ENCODE data around the gene CST3.

CST3 gene

DNA sequence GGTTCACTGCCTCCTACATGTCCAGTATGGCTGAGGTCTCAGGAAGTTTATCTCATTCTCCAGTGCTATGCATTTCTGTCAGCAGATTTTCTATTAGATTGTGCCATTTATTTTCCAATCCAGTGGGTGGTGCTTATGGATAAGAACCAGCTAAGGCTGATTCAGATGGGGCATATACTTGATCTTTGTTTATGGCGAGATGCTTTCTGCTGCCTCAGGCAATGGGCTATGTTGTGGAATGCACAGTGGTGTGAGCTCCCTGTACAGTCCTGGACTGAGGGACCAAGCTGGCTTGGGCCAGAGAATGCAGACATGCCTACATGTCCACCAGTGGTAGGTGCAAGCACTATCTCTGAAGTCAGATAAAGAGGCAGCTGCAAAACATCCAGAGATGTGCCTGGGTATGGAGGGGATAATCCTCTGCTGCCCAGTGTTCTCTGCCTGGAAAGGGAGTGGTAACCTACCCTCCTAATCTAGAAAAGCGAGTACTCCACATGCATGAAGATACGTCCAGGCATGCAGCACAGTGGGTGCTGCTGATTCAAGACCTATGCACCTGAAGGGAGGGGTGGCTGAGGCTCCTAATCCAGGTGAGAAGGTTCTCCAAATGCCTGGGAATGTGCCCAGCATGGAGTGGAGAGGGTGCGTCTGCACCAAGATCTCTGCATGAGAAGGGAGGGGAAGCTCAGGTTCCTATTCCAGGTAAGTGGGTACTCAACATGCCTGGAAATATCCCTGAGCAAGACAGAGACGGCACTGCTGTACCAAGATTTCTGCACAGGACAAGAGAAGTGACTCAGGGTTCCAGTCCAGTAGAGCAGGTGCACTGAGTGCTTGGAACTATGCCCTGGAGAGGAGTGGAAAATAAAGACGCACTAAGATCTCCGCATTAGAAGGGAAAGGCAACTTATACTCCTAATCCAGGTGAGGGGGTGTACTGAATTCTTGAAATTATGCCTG lies 41.7 kb upstream of the CST3 start:
- Histone ChIP-seq H3K27ac (replicated peaks) (no peak overlapping the region), H3K27me3 (ENCODE audit: insufficient read depth, poor library complexity, severe bottlenecking) (peaks cover 2% of the 10 kb centered on the region), H3K4me3 (replicated peaks; ENCODE audit: insufficient read depth, low read length) (no peak overlapping the region)
- TF ChIP-seq, protein P1, sequence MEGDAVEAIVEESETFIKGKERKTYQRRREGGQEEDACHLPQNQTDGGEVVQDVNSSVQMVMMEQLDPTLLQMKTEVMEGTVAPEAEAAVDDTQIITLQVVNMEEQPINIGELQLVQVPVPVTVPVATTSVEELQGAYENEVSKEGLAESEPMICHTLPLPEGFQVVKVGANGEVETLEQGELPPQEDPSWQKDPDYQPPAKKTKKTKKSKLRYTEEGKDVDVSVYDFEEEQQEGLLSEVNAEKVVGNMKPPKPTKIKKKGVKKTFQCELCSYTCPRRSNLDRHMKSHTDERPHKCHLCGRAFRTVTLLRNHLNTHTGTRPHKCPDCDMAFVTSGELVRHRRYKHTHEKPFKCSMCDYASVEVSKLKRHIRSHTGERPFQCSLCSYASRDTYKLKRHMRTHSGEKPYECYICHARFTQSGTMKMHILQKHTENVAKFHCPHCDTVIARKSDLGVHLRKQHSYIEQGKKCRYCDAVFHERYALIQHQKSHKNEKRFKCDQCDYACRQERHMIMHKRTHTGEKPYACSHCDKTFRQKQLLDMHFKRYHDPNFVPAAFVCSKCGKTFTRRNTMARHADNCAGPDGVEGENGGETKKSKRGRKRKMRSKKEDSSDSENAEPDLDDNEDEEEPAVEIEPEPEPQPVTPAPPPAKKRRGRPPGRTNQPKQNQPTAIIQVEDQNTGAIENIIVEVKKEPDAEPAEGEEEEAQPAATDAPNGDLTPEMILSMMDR (IDR thresholded peaks at IDR 0.05; ENCODE audit: insufficient read depth, low read length), result no peak
- TF ChIP-seq POLR2AphosphoS5 (IDR thresholded peaks at IDR 0.05; ENCODE audit: low read depth) (no peak), GABPA (IDR thresholded peaks at IDR 0.05; ENCODE audit: low read depth) (no peak), SPI1 (IDR thresholded peaks at IDR 0.05; ENCODE audit: borderline replicate concordance, low read depth) (no peak)
- TF ChIP-seq, protein P2, sequence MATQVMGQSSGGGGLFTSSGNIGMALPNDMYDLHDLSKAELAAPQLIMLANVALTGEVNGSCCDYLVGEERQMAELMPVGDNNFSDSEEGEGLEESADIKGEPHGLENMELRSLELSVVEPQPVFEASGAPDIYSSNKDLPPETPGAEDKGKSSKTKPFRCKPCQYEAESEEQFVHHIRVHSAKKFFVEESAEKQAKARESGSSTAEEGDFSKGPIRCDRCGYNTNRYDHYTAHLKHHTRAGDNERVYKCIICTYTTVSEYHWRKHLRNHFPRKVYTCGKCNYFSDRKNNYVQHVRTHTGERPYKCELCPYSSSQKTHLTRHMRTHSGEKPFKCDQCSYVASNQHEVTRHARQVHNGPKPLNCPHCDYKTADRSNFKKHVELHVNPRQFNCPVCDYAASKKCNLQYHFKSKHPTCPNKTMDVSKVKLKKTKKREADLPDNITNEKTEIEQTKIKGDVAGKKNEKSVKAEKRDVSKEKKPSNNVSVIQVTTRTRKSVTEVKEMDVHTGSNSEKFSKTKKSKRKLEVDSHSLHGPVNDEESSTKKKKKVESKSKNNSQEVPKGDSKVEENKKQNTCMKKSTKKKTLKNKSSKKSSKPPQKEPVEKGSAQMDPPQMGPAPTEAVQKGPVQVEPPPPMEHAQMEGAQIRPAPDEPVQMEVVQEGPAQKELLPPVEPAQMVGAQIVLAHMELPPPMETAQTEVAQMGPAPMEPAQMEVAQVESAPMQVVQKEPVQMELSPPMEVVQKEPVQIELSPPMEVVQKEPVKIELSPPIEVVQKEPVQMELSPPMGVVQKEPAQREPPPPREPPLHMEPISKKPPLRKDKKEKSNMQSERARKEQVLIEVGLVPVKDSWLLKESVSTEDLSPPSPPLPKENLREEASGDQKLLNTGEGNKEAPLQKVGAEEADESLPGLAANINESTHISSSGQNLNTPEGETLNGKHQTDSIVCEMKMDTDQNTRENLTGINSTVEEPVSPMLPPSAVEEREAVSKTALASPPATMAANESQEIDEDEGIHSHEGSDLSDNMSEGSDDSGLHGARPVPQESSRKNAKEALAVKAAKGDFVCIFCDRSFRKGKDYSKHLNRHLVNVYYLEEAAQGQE (IDR thresholded peaks at IDR 0.05; ENCODE audit: insufficient replicate concordance, low read depth), result no peak
- DNase-seq (ENCODE audit: low read depth in 1 of 2, low spot score in 1 of 2), result no peak

DNA sequence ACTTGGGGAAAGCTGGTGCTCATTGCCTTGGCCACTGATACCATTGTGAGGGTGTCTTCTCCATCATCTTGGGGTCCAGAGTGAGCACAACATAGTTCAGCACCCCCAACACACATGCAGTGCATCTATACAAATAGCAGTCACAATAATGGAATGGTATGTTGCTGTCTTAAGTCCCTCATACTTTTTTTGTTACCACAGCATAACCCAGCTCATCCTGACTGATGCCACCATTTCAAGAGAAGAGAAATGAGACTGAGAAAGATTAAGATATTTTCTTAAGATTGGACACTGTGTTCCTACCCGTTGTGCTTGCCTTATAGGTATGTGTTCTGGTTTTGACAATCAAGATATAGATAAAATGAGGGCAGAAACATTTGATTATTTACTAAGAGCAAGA lies 35.5 kb upstream of the CST3 start:
- no peak for DNase-seq (ENCODE audit: low read depth in 1 of 2, low spot score in 1 of 2)
- Histone ChIP-seq H3K27me3 (ENCODE audit: insufficient read depth, poor library complexity, severe bottlenecking) (peaks cover 2% of the 10 kb centered on the region), H3K4me3 (replicated peaks; ENCODE audit: insufficient read depth, low read length) (no peak overlapping the region), H3K27ac (replicated peaks) (no peak overlapping the region)
- TF ChIP-seq, protein P2 (IDR thresholded peaks at IDR 0.05; ENCODE audit: insufficient replicate concordance, low read depth), result no peak
- TF ChIP-seq GABPA (IDR thresholded peaks at IDR 0.05; ENCODE audit: low read depth) (no peak), SPI1 (IDR thresholded peaks at IDR 0.05; ENCODE audit: borderline replicate concordance, low read depth) (no peak), POLR2AphosphoS5 (IDR thresholded peaks at IDR 0.05; ENCODE audit: low read depth) (no peak)
- TF ChIP-seq, protein P1 (IDR thresholded peaks at IDR 0.05; ENCODE audit: insufficient read depth, low read length), result no peak

GRCh38 chr20:23672158-23672557 lies 34.4 kb upstream of the CST3 start:
- TF ChIP-seq, protein P2 (IDR thresholded peaks at IDR 0.05; ENCODE audit: insufficient replicate concordance, low read depth), result no peak
- TF ChIP-seq POLR2AphosphoS5 (IDR thresholded peaks at IDR 0.05; ENCODE audit: low read depth) (no peak), SPI1 (IDR thresholded peaks at IDR 0.05; ENCODE audit: borderline replicate concordance, low read depth) (no peak), GABPA (IDR thresholded peaks at IDR 0.05; ENCODE audit: low read depth) (no peak)
- TF ChIP-seq, protein P1 (IDR thresholded peaks at IDR 0.05; ENCODE audit: insufficient read depth, low read length), result no peak
- no peak for DNase-seq (ENCODE audit: low read depth in 1 of 2, low spot score in 1 of 2)
- Histone ChIP-seq H3K27me3 (ENCODE audit: insufficient read depth, poor library complexity, severe bottlenecking) (peaks cover 2% of the 10 kb centered on the region), H3K4me3 (replicated peaks; ENCODE audit: insufficient read depth, low read length) (no peak overlapping the region), H3K27ac (replicated peaks) (no peak overlapping the region)
